HG03066 (cell line): ENCODE measurements around the gene INTS15.

Source experiments
- ATAC-seq: cut with Tn5 transposase; IDR thresholded peaks from one replicate; pipeline ENCODE4 v1.9.1; 2021; ENCODE audit warnings: low read depth; ENCODE audit not compliant: unreplicated experiment

INTS15 gene

GRCh38 chr7:6589829-6590644 is at the start of gene INTS15:
Gene INTS15, plus strand, starts transcription at chr7:6590021. Its CDS starts 263 bp downstream, at chr7:6590284.
- ATAC-seq, result peak; percentile 78

DNA sequence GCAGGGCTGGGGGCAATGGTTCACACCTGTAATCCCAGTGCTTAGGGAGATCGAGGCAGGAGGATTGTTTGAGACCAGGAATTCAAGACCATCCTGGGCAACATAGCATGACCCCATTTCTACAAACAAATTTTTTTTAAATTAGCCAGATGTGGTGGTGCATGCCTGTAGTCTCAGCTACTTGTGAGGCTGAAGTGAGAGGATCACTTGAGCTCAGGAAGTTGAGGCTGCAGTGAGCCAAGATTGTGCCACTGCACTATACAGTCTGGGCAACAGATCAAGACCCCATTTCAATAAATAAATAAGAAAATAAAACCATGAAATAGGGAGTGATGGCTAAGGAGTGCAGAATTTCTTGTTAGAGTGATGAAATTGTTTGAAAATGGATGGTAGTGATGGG is 47.5 kb upstream of the INTS15 start:
- no peak for ATAC-seq

GRCh38 chr7:6545398-6546126 is 44.3 kb upstream of the INTS15 start:
- ATAC-seq, result no peak

DNA sequence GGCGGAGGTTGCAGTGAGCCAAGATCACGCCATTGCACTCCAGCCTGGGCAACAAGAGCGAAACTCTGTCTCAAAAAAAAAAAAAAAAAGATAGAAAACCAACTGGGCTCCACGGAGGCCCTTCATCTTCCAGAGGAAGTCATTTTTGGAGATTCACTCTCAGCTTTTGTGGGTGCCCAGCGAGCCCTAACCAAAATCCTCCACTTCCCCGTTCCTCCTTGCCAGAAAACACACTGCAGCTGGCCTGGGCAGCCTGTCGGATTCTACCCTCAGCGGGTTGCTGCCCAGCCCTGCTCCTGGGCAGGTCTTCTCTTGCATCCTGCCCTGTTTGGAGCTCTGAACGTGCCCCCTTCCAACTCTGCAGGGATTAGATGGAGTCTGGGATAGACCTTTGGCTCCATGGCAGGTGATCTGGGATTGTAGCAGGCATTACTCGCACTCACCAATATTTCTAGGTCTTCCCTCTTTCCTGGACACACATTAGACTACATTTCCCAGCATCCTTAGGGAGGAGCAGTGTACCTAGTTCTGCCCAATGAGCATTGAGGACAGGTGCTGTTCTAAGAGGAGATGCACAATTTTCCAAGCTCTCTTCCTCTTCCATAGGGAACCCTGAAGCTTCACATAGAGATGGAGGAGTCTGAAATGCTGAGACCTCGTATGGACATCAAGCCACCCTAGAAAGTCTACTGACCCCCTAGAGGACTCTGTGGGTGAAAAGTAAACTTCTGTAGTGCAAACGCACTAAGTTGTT is 43.1 kb upstream of the INTS15 start:
- no peak for ATAC-seq

DNA sequence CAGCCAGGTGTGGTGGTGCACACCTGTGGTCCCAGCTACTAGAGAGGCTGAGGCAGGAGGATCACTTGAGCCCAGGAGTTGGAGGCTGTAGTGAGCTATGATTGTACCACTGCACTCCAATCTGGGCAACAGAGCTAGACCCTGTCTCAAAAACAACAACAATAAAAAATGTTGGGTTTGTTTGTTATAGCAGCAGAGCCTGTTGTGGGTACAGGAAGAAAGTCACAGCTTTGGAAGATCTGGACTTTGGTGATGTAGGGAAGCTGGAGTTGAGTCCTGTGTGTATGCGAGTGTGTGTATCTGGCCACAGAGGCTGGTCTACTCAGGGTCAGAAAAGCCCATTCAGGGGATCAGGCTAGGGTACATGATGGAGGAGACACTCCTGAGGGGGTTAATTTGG is 42.4 kb upstream of the INTS15 start:
- no peak for ATAC-seq

- ATAC-seq, result no peak
Observed at GRCh38 chr7:6551016-6551511, 38.8 kb upstream of the INTS15 start, which contains the start of gene GRID2IP. Gene GRID2IP, minus strand, starts transcription at chr7:6551461. Its CDS starts 25 bp downstream, at chr7:6551436.

DNA sequence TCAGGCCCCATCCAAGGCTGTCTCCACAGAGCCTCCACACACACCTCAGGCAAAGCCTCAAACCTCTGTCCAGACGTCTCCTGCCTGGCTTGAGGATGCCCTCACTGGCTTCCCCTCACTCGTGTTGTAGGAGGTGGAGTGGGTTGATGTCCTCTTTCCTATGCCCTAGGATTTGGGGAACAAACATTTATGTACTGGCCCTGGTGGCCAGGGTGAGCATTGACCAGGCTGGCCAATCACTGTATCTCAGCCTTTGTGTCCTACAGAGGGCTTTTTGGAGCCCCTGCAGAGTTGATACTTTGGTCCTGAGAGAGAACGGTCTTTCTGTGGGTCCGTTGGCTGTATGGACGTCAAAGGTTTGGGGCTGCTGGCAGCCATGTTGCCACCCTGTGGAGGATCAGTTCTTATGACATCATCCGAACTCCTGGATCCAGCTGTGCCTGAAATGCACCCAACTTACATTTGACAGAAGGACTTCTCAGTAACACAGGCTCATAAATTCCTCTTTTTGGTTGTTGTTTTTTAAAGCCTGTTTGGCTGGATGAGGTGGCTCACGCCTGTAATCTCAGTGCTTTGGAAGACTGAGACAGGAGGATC is 36.3 kb upstream of the INTS15 start:
- ATAC-seq, result no peak

GRCh38 chr7:6554848-6555247 is 35.0 kb upstream of the INTS15 start:
- no peak for ATAC-seq

- no peak for ATAC-seq
Observed at GRCh38 chr7:6556196-6556595, 33.6 kb upstream of the INTS15 start.

DNA sequence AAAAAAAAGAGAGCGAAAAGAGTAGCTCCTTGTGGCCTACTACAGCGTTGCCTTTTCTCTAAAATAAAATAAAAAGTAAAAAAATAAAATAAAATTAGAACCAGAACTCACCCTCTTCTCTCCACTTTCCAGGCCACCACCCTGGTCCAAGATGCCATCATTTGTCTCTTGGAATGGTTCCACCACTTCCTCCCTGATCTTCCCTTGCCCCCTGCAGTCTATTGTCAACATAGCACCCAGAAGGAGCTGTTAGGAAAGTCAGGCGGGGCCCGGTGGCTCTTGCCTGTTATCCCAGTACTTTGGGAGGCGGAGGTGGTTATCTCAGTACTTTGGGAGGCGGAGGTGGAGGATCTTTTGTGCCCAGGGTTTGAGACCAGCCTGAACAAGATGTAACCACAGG is 31.0 kb upstream of the INTS15 start:
- no peak for ATAC-seq

DNA sequence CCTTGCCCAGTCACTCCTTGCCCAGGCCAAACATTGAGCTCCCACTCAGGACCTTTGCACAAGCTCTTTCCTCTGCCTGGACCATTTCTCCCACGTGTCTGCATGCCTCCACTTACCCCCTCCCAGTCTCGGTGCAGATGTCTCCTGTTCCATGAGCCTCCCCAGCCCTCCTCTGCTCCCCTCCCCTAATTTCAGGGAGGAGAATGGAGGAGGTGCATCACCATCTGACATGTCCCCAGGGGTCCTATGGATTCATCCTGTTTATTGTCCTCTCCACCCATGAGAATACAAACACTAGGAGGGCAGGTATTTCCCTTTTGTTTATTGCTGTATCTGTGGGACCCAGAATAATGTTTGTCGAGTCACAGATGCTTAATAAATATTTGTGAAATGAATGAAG is 29.9 kb upstream of the INTS15 start:
- no peak for ATAC-seq

GRCh38 chr7:6562106-6562505 is 27.7 kb upstream of the INTS15 start:
- ATAC-seq, result no peak

DNA sequence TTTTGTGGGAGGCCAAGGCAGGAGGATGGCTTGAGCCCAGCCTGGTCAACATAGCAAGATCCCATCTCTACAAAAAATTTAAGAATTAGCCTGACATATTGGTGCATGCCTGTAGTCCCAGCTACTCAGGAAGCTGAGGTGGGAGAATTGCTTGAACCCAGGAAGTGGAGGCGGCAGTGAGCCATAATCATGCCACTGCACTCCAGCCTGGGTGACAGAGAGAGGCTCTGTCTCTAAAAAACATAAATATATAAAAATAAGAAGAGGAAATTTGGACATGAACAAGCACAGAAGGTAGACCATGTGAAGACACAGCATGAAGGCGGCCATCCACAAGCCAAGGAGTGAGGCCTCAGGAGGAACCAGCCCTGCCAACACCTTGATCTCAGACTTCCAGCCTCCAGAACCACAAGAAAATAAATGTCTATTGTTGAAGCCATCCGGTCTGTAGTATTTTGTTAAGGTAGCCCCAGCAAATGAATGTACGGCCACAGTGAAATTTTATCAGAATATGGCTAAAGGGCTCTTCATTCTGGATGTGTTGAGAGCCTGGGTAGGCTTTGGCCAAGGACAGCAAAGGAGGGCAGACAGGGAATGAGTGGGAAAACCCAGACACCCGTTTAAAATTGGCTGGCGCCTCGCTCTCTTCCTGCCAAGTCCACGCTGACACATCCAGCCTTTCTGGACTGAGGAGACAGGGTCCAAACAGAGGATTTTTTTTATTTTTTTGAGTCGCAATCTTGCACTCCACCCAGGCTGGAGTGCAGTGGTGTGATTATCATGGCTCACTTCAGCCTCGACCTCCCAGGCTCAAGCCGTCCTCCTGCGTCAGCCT is 25.7 kb upstream of the INTS15 start:
- no peak for ATAC-seq

GRCh38 chr7:6565655-6566054 is 24.2 kb upstream of the INTS15 start:
- ATAC-seq, result no peak

- no peak for ATAC-seq
Observed at GRCh38 chr7:6567886-6568285, 21.9 kb upstream of the INTS15 start.

- no peak for ATAC-seq
Observed at GRCh38 chr7:6571160-6571779, 18.6 kb upstream of the INTS15 start.

GRCh38 chr7:6575281-6576023 is 14.4 kb upstream of the INTS15 start:
- ATAC-seq, result no peak

- ATAC-seq, result no peak
Observed at GRCh38 chr7:6576024-6576866, 13.6 kb upstream of the INTS15 start.
